NCI-H1105 treated with DMSO at 0.1 percent for 48 hours (cell line): Measurements from ENCODE around the gene VPS45.
A peak's percentile ranks its signal among the peaks of the same experiment; 100 is the strongest.
"Not testable (repeated sequence)": the region's sequence is repeated elsewhere in the genome, so short reads cannot be mapped to it uniquely, and the experiment has no call there.

ENCODE experiments used
- DNase-seq: peaks from one replicate; lab custom pipeline; 2025; lab: John Stamatoyannopoulos, UW

The VPS45 gene

GRCh38 chr1:150132372-150132771, 64.8 kb downstream of the VPS45 start:
- DNase-seq, result no peak

- no peak for DNase-seq
Observed at GRCh38 chr1:150134537-150134936, 67.0 kb downstream of the VPS45 start.

- not testable (repeated sequence) for DNase-seq
Observed at GRCh38 chr1:150135400-150135799, 67.8 kb downstream of the VPS45 start.

GRCh38 chr1:150138044-150138443, 70.5 kb downstream of the VPS45 start:
- no peak for DNase-seq

- no peak for DNase-seq
Observed at GRCh38 chr1:150141452-150141851, 73.9 kb downstream of the VPS45 start.

- no peak for DNase-seq
Observed at GRCh38 chr1:150142083-150142482, 74.5 kb downstream of the VPS45 start.

- no peak for DNase-seq
Observed at GRCh38 chr1:150144606-150145005, 77.0 kb downstream of the VPS45 start.

GRCh38 chr1:150146016-150146415, 78.4 kb downstream of the VPS45 start:
- DNase-seq, result not testable (repeated sequence)

GRCh38 chr1:150146849-150147542, 79.4 kb downstream of the VPS45 start:
- no peak for DNase-seq

GRCh38 chr1:150148837-150149270, 81.3 kb downstream of the VPS45 start:
- DNase-seq, result peak; percentile 62

- DNase-seq, result peak; percentile 69
Observed at GRCh38 chr1:150149271-150150132, 81.9 kb downstream of the VPS45 start, which contains the start of gene PLEKHO1. Gene PLEKHO1, plus strand, starts transcription at chr1:150149916. Its CDS starts 342 bp downstream, at chr1:150150258.

- DNase-seq, result no peak
Observed at GRCh38 chr1:150150133-150151021, 82.8 kb downstream of the VPS45 start.

GRCh38 chr1:150151291-150152181, 84.0 kb downstream of the VPS45 start:
- DNase-seq, result no peak

- no peak for DNase-seq
Observed at GRCh38 chr1:150152182-150152536, 84.6 kb downstream of the VPS45 start.

GRCh38 chr1:150152772-150153456, 85.3 kb downstream of the VPS45 start:
- no peak for DNase-seq

- DNase-seq, result no peak
Observed at GRCh38 chr1:150154143-150154542, 86.6 kb downstream of the VPS45 start.

GRCh38 chr1:150155413-150156071, 88.0 kb downstream of the VPS45 start:
- no peak for DNase-seq

GRCh38 chr1:150156868-150157603, 89.5 kb downstream of the VPS45 start:
- DNase-seq, result no peak

- no peak for DNase-seq
Observed at GRCh38 chr1:150159550-150159949, 92.0 kb downstream of the VPS45 start.
